NB4 (cell line): Measurements from ENCODE around the gene MCCC1.

ENCODE experiments used
- DNase-seq: peaks from one replicate; pipeline ENCODE4 v3.0.0; 2010; ENCODE audit warnings: low read depth
- H3K4me3 ChIP-seq: one replicate; pipeline ENCODE4 v1.5.1; 2011; ENCODE audit warnings: mild to moderate bottlenecking, low read depth, low read length, moderate library complexity
- MYC ChIP-seq: IDR thresholded peaks from 2 replicates; pipeline ENCODE4 v1.6.1; 2011; ENCODE audit warnings: low read depth, low read length
- POLR2A ChIP-seq: IDR thresholded peaks from 2 replicates; pipeline ENCODE4 v1.6.1; 2011; ENCODE audit warnings: mild to moderate bottlenecking; ENCODE audit not compliant: insufficient read length; ENCODE audit errors: extremely low read depth
- TF ChIP-seq, protein P1 (sequence below): IDR thresholded peaks from 2 replicates; pipeline ENCODE4 v1.6.1; 2011; ENCODE audit warnings: low read depth, low read length
- TF ChIP-seq, protein P2 (sequence below): IDR thresholded peaks from one replicate; pipeline ENCODE4 v1.5.1; 2012; ENCODE audit warnings: low read depth, low read length

MCCC1 gene

DNA sequence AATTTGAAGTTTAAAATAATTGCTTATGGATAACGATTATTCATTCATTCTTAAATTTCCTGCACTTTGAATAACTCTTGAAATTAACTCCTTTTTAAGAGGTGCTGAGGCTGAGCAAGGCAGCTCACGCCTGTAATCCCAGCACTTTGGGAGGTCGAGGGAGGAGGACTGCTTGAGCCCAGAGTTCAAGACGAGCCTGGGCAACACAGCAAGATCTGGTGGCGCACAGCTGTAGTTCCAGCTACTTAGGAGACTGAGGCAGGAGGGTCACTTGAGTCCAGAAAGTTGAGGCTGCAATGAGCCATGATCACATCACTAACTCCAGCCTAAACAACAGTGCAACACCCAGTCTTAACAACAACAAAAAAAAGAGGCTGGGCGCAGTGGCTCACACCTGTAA is 126.9 kb downstream of the MCCC1 start:
- no peak overlapping the region for H3K4me3 ChIP-seq
- TF ChIP-seq MYC (no peak), POLR2A (no peak)
- TF ChIP-seq, protein P1, sequence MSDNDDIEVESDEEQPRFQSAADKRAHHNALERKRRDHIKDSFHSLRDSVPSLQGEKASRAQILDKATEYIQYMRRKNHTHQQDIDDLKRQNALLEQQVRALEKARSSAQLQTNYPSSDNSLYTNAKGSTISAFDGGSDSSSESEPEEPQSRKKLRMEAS, result no peak
- TF ChIP-seq, protein P2, sequence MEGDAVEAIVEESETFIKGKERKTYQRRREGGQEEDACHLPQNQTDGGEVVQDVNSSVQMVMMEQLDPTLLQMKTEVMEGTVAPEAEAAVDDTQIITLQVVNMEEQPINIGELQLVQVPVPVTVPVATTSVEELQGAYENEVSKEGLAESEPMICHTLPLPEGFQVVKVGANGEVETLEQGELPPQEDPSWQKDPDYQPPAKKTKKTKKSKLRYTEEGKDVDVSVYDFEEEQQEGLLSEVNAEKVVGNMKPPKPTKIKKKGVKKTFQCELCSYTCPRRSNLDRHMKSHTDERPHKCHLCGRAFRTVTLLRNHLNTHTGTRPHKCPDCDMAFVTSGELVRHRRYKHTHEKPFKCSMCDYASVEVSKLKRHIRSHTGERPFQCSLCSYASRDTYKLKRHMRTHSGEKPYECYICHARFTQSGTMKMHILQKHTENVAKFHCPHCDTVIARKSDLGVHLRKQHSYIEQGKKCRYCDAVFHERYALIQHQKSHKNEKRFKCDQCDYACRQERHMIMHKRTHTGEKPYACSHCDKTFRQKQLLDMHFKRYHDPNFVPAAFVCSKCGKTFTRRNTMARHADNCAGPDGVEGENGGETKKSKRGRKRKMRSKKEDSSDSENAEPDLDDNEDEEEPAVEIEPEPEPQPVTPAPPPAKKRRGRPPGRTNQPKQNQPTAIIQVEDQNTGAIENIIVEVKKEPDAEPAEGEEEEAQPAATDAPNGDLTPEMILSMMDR, result no peak
- no peak for DNase-seq

DNA sequence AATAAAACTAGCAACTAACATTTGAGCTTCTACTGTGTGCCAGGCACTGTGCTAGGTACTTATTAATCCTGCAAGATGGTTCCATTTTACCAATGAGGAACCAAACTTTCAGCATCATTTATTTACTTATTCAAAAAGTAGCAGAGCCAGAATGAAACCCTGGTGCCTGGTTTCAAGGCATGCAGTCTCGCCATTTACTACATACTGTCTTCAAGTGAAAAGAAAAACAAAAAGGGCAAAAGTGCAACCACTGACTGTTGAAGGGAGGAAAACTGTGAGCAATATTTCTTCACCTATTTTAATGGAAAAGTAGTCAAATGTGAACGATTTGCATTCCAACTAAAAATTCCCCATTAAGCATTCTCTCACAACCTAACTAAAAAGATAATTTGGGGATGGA is 127.7 kb downstream of the MCCC1 start:
- H3K4me3 ChIP-seq, result no peak overlapping the region

DNA sequence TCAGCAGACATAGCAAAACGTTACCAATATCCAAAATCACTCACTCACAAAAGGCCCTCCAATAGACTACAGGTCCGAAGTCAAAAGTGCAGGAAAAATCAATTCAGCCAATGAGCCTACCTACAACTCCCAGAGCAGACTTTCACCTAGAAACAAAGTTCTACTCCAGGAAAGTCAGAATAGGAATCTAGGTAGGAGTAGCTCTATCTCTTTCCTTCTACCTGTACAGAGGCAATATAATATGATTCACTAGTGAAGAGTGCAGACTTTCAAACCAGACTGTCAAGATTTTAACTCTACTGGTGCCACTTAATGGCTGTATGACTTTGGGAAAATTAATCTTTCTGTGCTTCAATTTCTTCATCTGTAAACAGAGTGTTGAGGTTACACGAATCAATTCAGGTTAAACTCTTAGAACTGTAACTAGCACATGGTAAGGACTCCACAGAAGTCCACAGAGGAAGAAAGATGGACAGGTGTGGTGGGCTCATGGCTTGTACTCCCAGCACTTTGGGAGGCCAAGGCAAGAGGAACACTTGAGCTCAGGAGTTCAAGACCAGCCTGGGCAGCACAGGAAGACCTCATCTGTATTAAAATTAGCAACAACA is 128.4 kb downstream of the MCCC1 start:
- TF ChIP-seq POLR2A (no peak), MYC (no peak)
- TF ChIP-seq, protein P2, result no peak
- TF ChIP-seq, protein P1, result no peak
- no peak for DNase-seq
- no peak overlapping the region for H3K4me3 ChIP-seq

More for the DNA sequence above, 127.7 kb downstream of the MCCC1 start:
- TF ChIP-seq MYC (no peak), POLR2A (no peak)
- TF ChIP-seq, protein P1, result no peak
- TF ChIP-seq, protein P2, result no peak
- DNase-seq, result no peak

DNA sequence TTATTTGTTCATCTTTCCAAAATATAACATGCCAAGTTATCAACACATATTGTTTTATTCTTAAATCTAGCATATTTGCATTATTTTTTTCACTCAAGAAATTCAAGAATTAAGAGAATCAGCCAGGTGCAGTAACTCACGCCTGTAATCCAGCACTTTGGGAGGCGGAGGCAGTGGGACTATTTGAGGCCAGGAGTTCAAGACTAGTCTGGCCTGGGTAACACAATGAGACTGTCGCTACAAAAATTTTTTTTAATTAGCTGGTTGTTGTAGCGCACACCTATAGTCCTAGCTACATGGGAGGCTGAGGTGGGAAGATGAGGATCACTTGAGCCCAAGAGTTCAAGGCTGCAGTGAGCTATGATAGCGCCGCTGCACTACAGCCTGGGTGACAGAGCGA is 129.4 kb downstream of the MCCC1 start:
- no peak for DNase-seq
- TF ChIP-seq, protein P2, result no peak
- TF ChIP-seq POLR2A, result no peak
- TF ChIP-seq MYC, result no peak
- no peak overlapping the region for H3K4me3 ChIP-seq

DNA sequence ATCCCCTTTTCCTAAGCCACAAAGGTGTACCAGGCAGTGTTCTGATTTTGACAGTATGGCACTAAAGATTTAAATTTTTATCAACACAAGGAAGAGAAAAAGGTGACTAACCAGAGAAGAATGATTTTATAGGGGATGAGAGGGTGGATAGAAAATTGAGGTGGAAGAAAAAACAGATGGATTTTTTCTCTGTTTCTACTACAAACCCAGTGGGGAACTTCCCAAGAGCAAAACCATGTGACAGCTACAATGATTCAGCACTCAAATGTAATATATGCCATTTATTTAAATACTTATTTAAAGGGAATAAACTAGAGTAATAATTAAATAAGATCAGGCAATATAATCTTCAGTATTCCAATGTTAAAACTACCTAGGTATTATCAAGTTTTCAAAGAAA is 130.0 kb downstream of the MCCC1 start:
- no peak for DNase-seq
- TF ChIP-seq, protein P1, result no peak
- TF ChIP-seq, protein P2, result no peak
- no peak for TF ChIP-seq POLR2A
- TF ChIP-seq MYC, result no peak
- H3K4me3 ChIP-seq, result no peak overlapping the region
